Measurements from ENCODE around the gene PCSK6. TPM values are rescaled to one million over a fixed set of nuclear protein-coding genes. Genes with fewer than 3 reads are reported as not detected.

The PCSK6 gene
- total RNA-seq, 2 experiments from 2014 or later, result 0.28 TPM; not detected in 1

DNA sequence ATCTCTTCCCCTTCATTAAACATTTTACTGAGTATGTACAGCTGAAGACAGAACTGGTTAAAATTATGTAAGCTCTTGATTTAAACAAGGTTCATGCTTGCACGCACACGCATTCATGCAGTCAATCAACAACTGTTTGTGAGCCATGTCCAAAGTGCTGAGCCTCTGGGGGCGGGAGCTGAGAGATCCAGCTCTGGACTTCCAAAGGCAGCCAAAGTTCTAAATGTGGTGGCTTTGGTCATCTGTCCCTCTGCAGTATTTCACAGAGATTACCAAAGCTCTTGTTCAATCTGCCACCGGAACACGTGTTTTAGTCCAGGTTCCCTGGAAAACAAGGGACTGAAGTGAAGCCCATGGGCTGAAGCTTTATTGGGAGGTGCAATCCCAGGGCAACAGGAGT lies 142.1 kb downstream of the PCSK6 start:
- POLR2A ChIA-PET, result no interaction called here
- intact Hi-C loops (cut with DNase I, micrococcal nuclease), result no loop called here

GRCh38 chr15:101346928-101347327 lies 142.6 kb downstream of the PCSK6 start:
- Histone ChIP-seq H3K4me3 (ENCODE audit: low read length) (no peak overlapping the region), H3K27me3 (ENCODE audit: control insufficient read depth in 1 of 2, insufficient read depth in 2 of 2, low read length in 2 of 2) (peaks cover 8 to 10% of the 10 kb centered on the region in 2 experiments), H3K27ac (ENCODE audit: low read depth in 1 of 2, low read length in 2 of 2) (no peak overlapping the region), H3K9me3 (ENCODE audit: control insufficient read depth in 1 of 2, insufficient read depth in 1 of 2, low read length in 2 of 2) (peaks cover 0 to under 1% of the 10 kb centered on the region in 2 experiments), H3K36me3 (ENCODE audit: insufficient read depth, low read length) (no peaks in the 10 kb centered on the region), H3K4me1 (ENCODE audit: insufficient read depth, low read length) (no peaks in the 10 kb centered on the region)
- CTCF ChIA-PET, result no interaction called here
- Mint-ChIP-seq H3K27me3 (peaks cover 70% of the 10 kb centered on the region), H3K36me3 (ENCODE audit: low read depth) (no peaks in the 10 kb centered on the region), H3K4me1 (ENCODE audit: low read depth) (no peaks in the 10 kb centered on the region), H3K9me3 (no peaks in the 10 kb centered on the region), H3K4me3 (no peak overlapping the region), H3K27ac (no peak overlapping the region)
- DNase-seq, result no peak
- no peak for TF ChIP-seq CTCF (IDR thresholded peaks at IDR 0.05)
- intact Hi-C loops (cut with DNase I, micrococcal nuclease), result no loop called here
- POLR2A ChIA-PET, result no interaction called here
- no peak for ATAC-seq (ENCODE audit: poor library complexity)

More for the DNA sequence above, 142.1 kb downstream of the PCSK6 start:
- no peak overlapping the region for H3K4me3 Mint-ChIP-seq
- H3K27ac ChIP-seq (ENCODE audit: low read depth in 1 of 2, low read length in 2 of 2), result no peak overlapping the region
- DNase-seq (no peak), ATAC-seq (ENCODE audit: poor library complexity) (no peak)
- no peaks in the 10 kb centered on the region for H3K36me3 Mint-ChIP-seq (ENCODE audit: low read depth)
- H3K4me1 Mint-ChIP-seq (ENCODE audit: low read depth), result no peaks in the 10 kb centered on the region
- H3K36me3 ChIP-seq (ENCODE audit: insufficient read depth, low read length), result no peaks in the 10 kb centered on the region
- H3K27me3 Mint-ChIP-seq, result peaks cover 68% of the 10 kb centered on the region
- H3K27ac Mint-ChIP-seq, result no peak overlapping the region
- peaks cover 8 to 10% of the 10 kb centered on the region in 2 experiments for H3K27me3 ChIP-seq (ENCODE audit: control insufficient read depth in 1 of 2, insufficient read depth in 2 of 2, low read length in 2 of 2)
- H3K9me3 ChIP-seq (ENCODE audit: control insufficient read depth in 1 of 2, insufficient read depth in 1 of 2, low read length in 2 of 2), result no peaks in the 10 kb centered on the region
- TF ChIP-seq CTCF (IDR thresholded peaks at IDR 0.05), result no peak
- H3K4me3 ChIP-seq (ENCODE audit: low read length), result no peak overlapping the region
- CTCF ChIA-PET, result no interaction called here
- no peaks in the 10 kb centered on the region for H3K4me1 ChIP-seq (ENCODE audit: insufficient read depth, low read length)
- H3K9me3 Mint-ChIP-seq, result no peaks in the 10 kb centered on the region

- Histone ChIP-seq H3K9me3 (ENCODE audit: control insufficient read depth in 1 of 2, insufficient read depth in 1 of 2, low read length in 2 of 2) (peaks cover 0 to 20% of the 10 kb centered on the region in 2 experiments), H3K4me1 (ENCODE audit: insufficient read depth, low read length) (no peaks in the 10 kb centered on the region), H3K27me3 (ENCODE audit: control insufficient read depth in 1 of 2, insufficient read depth in 2 of 2, low read length in 2 of 2) (peaks cover 28 to 39% of the 10 kb centered on the region in 2 experiments), H3K4me3 (ENCODE audit: low read length) (no peak overlapping the region), H3K36me3 (ENCODE audit: insufficient read depth, low read length) (no peaks in the 10 kb centered on the region), H3K27ac (ENCODE audit: low read depth in 1 of 2, low read length in 2 of 2) (no peak overlapping the region)
- Mint-ChIP-seq H3K27ac (no peak overlapping the region), H3K9me3 (no peaks in the 10 kb centered on the region), H3K4me1 (ENCODE audit: low read depth) (no peaks in the 10 kb centered on the region), H3K36me3 (ENCODE audit: low read depth) (no peaks in the 10 kb centered on the region), H3K4me3 (no peak overlapping the region), H3K27me3 (peaks cover 67% of the 10 kb centered on the region)
- DNase-seq (no peak), ATAC-seq (ENCODE audit: poor library complexity) (no peak)
- ChIA-PET CTCF (interaction anchor here (0.7 kb wide), 1 partner anchor 44 kb away, joined by 4 read pairs; no protein-coding TSS in a partner anchor), POLR2A (no interaction called here)
- TF ChIP-seq CTCF (IDR thresholded peaks at IDR 0.05), result no peak
- intact Hi-C loops (cut with DNase I, micrococcal nuclease), result no loop called here
Measured at GRCh38 chr15:101342056-101342455, 147.5 kb downstream of the PCSK6 start.

Measured in CD4-positive, alpha-beta T cell (primary cell).